Omental fat pad (tissue), 4 donors: Measurements from ENCODE around the gene AKT1. TPM values are rescaled to one million over a fixed set of nuclear protein-coding genes. Genes with fewer than 3 reads are reported as not detected.
A peak's percentile ranks its signal among the peaks of the same experiment; 100 is the strongest.
"Not testable (repeated sequence)": the region's sequence is repeated elsewhere in the genome, so short reads cannot be mapped to it uniquely, and the experiment has no call there.

Source experiments
- ATAC-seq: fragments of 150-250 bp; one replicate; pipeline ENCODE4 v1.9.1; 2016; ENCODE audit warnings: mild to moderate bottlenecking, moderate library complexity; ENCODE audit not compliant: low FRiP score
- DNase-seq: peaks from one replicate; pipeline ENCODE4 v3.0.0-alpha.2; 2019; ENCODE audit warnings: low spot score
- CTCF ChIP-seq, 3 donors: fragments of 450-650 bp; IDR thresholded peaks; one replicate each; pipeline ENCODE4 v1.5.1; 2016 to 2017; ENCODE audit warnings: antibody characterized with exemption in 3 of 3, mild to moderate bottlenecking in 3 of 3, moderate library complexity in 2 of 3
- total RNA-seq, 4 donors: library from RNA; depleted of rRNA; stranded (reverse); fragments of >200 nt; gene quantifications; one replicate each; pipeline ENCODE4 v1.1.0, GENCODE V29; 2016

AKT1 gene
- total RNA-seq, 4 donors from 2014 or later, result 104 to 121 (median 107) TPM

- ATAC-seq (peak; percentile 97), DNase-seq (peak; percentile 95)
- no peak for TF ChIP-seq CTCF (IDR thresholded peaks at IDR 0.05)
Measured at GRCh38 chr14:104752735-104753527, 42.6 kb downstream of the AKT1 start, which contains the start of gene SIVA1. Gene SIVA1 (plus strand): TSS chr14:104753147. CDS start chr14:104753202, 55 bp downstream.

GRCh38 chr14:104752423-104752734 is 43.2 kb downstream of the AKT1 start:
- no peak for DNase-seq
- no peak for TF ChIP-seq CTCF (IDR thresholded peaks at IDR 0.05)
- no peak for ATAC-seq

GRCh38 chr14:104751539-104752422 is 43.8 kb downstream of the AKT1 start:
- DNase-seq (no peak), ATAC-seq (no peak)
- TF ChIP-seq CTCF (IDR thresholded peaks at IDR 0.05), result no peak

- DNase-seq, ATAC-seq: not testable (repeated sequence)
Measured at GRCh38 chr14:104750753-104751057, 44.8 kb downstream of the AKT1 start.

GRCh38 chr14:104750056-104750752 is 45.3 kb downstream of the AKT1 start:
- TF ChIP-seq CTCF (IDR thresholded peaks at IDR 0.05), result no peak
- DNase-seq (no peak), ATAC-seq (no peak)

- ATAC-seq, result no peak
- DNase-seq, result no peak
- no peak for TF ChIP-seq CTCF (IDR thresholded peaks at IDR 0.05)
Measured at GRCh38 chr14:104749111-104749649, 46.4 kb downstream of the AKT1 start.

- ATAC-seq, result no peak
- DNase-seq, result no peak
- TF ChIP-seq CTCF (IDR thresholded peaks at IDR 0.05), result no peak
Measured at GRCh38 chr14:104747876-104748275, 47.7 kb downstream of the AKT1 start.
